K562 (cell line): ENCODE data around the gene ZBTB26. TPM values are rescaled to one million over a fixed set of nuclear protein-coding genes. Genes with fewer than 3 reads are reported as not detected.

ENCODE experiments used
- BRCA1 ChIP-seq, 2 experiments: fragments of 450-650 bp in 1 of 2; sonication (generic) in 1 of 2; formaldehyde crosslinking in 1 of 2; IDR thresholded peaks; 2 replicates each; pipeline versions ENCODE4 v1.5.0 to v1.6.1; 2017 to 2020; ENCODE audit warnings: mild to moderate bottlenecking in 1 of 2, missing genetic modification reagents in 1 of 2
- ETV6 ChIP-seq, 3 experiments: fragments of 150-350 bp in 1 of 3; sonication (generic) in 1 of 3; formaldehyde crosslinking in 1 of 3; IDR thresholded peaks; 2 replicates each; pipeline versions ENCODE4 v1.6.1 to v1.8.0; 2014 to 2022; ENCODE audit warnings: borderline replicate concordance in 2 of 3, low read depth in 2 of 3, antibody characterized with exemption in 1 of 3, low read length in 1 of 3, mild to moderate bottlenecking in 1 of 3, missing genetic modification reagents in 1 of 3
- EWSR1 ChIP-seq: fragments of 450-650 bp; IDR thresholded peaks from 2 replicates; pipeline ENCODE4 v1.6.1; 2018; ENCODE audit warnings: borderline replicate concordance, mild to moderate bottlenecking, low read depth, moderate library complexity; ENCODE audit not compliant: partially characterized antibody
- FOXJ2 ChIP-seq: fragments of 200-800 bp; sonication (Bioruptor generic); IDR thresholded peaks from 2 replicates; pipeline ENCODE4 v1.6.1; 2016; ENCODE audit warnings: missing genetic modification characterization, missing compliant biosample characterization
- HDGF ChIP-seq: fragments of 450-650 bp; IDR thresholded peaks from 2 replicates; pipeline ENCODE4 v1.6.1; 2016
- HNRNPUL1 ChIP-seq: fragments of 200-400 bp; formaldehyde crosslinking; IDR thresholded peaks from 2 replicates; pipeline ENCODE4 v1.6.1; 2017; ENCODE audit warnings: low read length
- LCOR ChIP-seq: sonication (generic); formaldehyde crosslinking; IDR thresholded peaks from 2 replicates; pipeline ENCODE4 v1.8.0; 2022; ENCODE audit warnings: mild to moderate bottlenecking, missing genetic modification reagents
- MYBL2 ChIP-seq, 2 experiments: fragments of 450-650 bp in 1 of 2; sonication (generic) in 1 of 2; formaldehyde crosslinking in 1 of 2; IDR thresholded peaks; 2 replicates each; pipeline versions ENCODE4 v1.6.1 to v1.8.1; 2017 to 2022; ENCODE audit warnings: borderline replicate concordance in 1 of 2, inconsistent platforms in 1 of 2, low read depth in 1 of 2, mild to moderate bottlenecking in 1 of 2, missing genetic modification reagents in 1 of 2, moderate library complexity in 1 of 2
- NBN ChIP-seq: fragments of 450-650 bp; IDR thresholded peaks from 2 replicates; pipeline ENCODE4 v1.6.1; 2016; ENCODE audit warnings: low read depth, mild to moderate bottlenecking
- NFIX ChIP-seq: fragments of 250-450 bp; sonication (Bioruptor Pico); IDR thresholded peaks from 2 replicates; pipeline ENCODE4 v1.4.0; 2020; ENCODE audit warnings: low read depth, mild to moderate bottlenecking, moderate library complexity
- PHTF2 ChIP-seq: fragments of 250-450 bp; sonication (Bioruptor Pico); IDR thresholded peaks from 2 replicates; pipeline ENCODE4 v1.5.0; 2021; ENCODE audit warnings: mild to moderate bottlenecking
- RBBP5 ChIP-seq: fragments of 200-600 bp; sonication (generic); IDR thresholded peaks from 2 replicates; pipeline ENCODE4 v1.6.1; 2012; ENCODE audit warnings: borderline replicate concordance, mild to moderate bottlenecking, low read length, control low read depth, inconsistent platforms; ENCODE audit not compliant: insufficient read depth, poor library complexity, severe bottlenecking
- RBM39 ChIP-seq: fragments of 200-400 bp; formaldehyde crosslinking; optimal IDR thresholded peaks from 2 replicates; pipeline ENCODE3; 2018; ENCODE audit warnings: low read depth, low read length
- TEAD1 ChIP-seq, 2 experiments: fragments of 450-650 bp in 1 of 2; sonication (generic) in 1 of 2; formaldehyde crosslinking; IDR thresholded peaks; 2 replicates each; pipeline versions ENCODE4 v1.4.0 to v1.8.0; 2020 to 2022; ENCODE audit warnings: mild to moderate bottlenecking in 2 of 2, missing genetic modification reagents in 1 of 2
- ZNF830 ChIP-seq: fragments of 250-450 bp; sonication (Bioruptor Pico); IDR thresholded peaks from 2 replicates; pipeline ENCODE4 v1.5.0; 2021; ENCODE audit warnings: mild to moderate bottlenecking
- polyA plus RNA-seq, 8 experiments: library from polyadenylated mRNA; depleted of rRNA in 4 of 8; stranded (reverse) in 5 of 8; unstranded in 3 of 8; fragments of >200 nt; fragmentation: Nextera tagmentation in 2 of 8; fragmentation: Illumina TruSeq in 1 of 8; extraction: Ambion mirVana in 2 of 8; extraction: Trizol in 1 of 8; gene quantifications; 2 replicates each; pipeline versions ENCODE4 v1.2.1 to v1.2.3, GENCODE V29; 2011 to 2014; ENCODE audit warnings: inconsistent platforms in 1 of 8, missing spikeins in 1 of 8
- total RNA-seq, 7 experiments: library from RNA; depleted of rRNA in 6 of 7; stranded (reverse); fragments of >200 nt in 6 of 7; fragmentation: Illumina TruSeq in 2 of 7; extraction: Trizol in 2 of 7; gene quantifications; 2 replicates each; pipeline versions ENCODE4 v1.2.1 to v1.2.3, GENCODE V29; 2011 to 2021; ENCODE audit warnings: low replicate concordance in 1 of 7
- TF ChIP-seq, protein P1 (sequence below): sonication (generic); formaldehyde crosslinking; IDR thresholded peaks from 2 replicates; pipeline ENCODE4 v1.8.0; 2022; ENCODE audit warnings: mild to moderate bottlenecking, missing genetic modification reagents
- TF ChIP-seq, protein P2 (sequence below): fragments of 200-800 bp; sonication (Bioruptor generic); IDR thresholded peaks from 2 replicates; pipeline ENCODE4 v1.6.1; 2016; ENCODE audit warnings: missing genetic modification characterization, missing compliant biosample characterization
- TF ChIP-seq, protein P3 (sequence below): sonication (generic); formaldehyde crosslinking; IDR thresholded peaks from 2 replicates; pipeline ENCODE4 v1.8.0; 2022; ENCODE audit warnings: missing genetic modification reagents, mild to moderate bottlenecking, moderate library complexity, borderline replicate concordance

ZBTB26 gene
- total and polyA plus RNA-seq, 9 of the 15 experiments (the other 6 are each of a cell fraction or from before 2014, with no cell fraction given): 2.4 to 20.7 (median 5.0) TPM

DNA sequence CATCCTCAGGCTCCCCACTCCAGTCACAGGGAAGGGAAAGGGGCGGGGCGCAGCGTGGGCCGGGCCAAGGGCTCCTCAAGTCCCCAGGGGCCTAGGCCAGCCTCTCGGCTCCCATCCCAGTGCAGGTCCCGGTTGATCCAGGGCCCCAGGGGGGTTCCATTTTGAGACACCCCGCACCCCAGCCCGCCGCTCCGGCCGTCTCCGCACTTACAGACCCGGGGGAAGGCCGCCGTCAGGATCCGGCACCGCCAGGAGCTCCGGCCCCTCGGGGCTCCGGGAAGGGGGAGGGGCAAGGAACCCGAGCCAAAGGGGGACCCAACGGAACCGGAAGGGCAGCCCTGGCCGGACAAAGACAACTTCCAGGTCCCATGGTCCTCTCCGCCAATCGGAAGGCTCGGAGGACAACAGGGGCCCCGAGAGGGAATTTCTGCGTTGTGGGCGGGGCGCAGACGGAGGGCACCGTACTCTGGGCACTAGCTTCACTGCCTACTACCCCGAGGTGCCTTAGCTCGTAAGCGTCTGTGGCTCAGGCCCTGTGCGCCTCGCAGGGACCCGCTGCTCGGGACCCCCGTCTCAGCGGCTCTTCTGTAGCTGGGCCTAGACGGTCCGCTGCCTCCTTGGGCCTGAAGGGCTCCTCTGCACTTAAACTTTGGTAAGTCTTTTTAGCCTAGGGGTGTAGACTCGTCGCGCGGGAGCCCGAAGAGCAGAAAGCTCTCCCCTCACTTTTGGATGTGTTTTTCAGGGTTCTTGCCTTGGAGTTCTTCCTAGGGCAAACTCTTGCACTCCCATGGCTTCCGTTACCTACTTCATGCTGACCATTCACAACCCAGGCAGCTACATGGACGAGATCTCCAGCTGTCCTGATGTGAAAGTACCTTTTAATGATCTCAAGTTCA is at the start of gene ZBTB26 (continued):
- no peak for TF ChIP-seq FOXJ2 (tag)
- no peak for TF ChIP-seq BRCA1 (IDR thresholded peaks at IDR 0.05)
- no peak for TF ChIP-seq BRCA1 (CRISPR knock-in tag; IDR thresholded peaks at IDR 0.05)
- TF ChIP-seq HDGF: no peak
- no peak for TF ChIP-seq ZNF830 (CRISPR knock-in tag)
- peak in 1 of 2 experiments; percentile 22; a peak in 1 of 4 replicates for TF ChIP-seq TEAD1 (CRISPR knock-in tag; IDR thresholded peaks at IDR 0.05)
- no peak for TF ChIP-seq NFIX (CRISPR knock-in tag)
- TF ChIP-seq PHTF2 (CRISPR knock-in tag): no peak
- TF ChIP-seq, protein P1, sequence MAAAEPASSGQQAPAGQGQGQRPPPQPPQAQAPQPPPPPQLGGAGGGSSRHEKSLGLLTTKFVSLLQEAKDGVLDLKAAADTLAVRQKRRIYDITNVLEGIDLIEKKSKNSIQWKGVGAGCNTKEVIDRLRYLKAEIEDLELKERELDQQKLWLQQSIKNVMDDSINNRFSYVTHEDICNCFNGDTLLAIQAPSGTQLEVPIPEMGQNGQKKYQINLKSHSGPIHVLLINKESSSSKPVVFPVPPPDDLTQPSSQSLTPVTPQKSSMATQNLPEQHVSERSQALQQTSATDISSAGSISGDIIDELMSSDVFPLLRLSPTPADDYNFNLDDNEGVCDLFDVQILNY: 0 out of 2 replicates have a peak, but pooled peaks have one; percentile 1
- TF ChIP-seq, protein P2, sequence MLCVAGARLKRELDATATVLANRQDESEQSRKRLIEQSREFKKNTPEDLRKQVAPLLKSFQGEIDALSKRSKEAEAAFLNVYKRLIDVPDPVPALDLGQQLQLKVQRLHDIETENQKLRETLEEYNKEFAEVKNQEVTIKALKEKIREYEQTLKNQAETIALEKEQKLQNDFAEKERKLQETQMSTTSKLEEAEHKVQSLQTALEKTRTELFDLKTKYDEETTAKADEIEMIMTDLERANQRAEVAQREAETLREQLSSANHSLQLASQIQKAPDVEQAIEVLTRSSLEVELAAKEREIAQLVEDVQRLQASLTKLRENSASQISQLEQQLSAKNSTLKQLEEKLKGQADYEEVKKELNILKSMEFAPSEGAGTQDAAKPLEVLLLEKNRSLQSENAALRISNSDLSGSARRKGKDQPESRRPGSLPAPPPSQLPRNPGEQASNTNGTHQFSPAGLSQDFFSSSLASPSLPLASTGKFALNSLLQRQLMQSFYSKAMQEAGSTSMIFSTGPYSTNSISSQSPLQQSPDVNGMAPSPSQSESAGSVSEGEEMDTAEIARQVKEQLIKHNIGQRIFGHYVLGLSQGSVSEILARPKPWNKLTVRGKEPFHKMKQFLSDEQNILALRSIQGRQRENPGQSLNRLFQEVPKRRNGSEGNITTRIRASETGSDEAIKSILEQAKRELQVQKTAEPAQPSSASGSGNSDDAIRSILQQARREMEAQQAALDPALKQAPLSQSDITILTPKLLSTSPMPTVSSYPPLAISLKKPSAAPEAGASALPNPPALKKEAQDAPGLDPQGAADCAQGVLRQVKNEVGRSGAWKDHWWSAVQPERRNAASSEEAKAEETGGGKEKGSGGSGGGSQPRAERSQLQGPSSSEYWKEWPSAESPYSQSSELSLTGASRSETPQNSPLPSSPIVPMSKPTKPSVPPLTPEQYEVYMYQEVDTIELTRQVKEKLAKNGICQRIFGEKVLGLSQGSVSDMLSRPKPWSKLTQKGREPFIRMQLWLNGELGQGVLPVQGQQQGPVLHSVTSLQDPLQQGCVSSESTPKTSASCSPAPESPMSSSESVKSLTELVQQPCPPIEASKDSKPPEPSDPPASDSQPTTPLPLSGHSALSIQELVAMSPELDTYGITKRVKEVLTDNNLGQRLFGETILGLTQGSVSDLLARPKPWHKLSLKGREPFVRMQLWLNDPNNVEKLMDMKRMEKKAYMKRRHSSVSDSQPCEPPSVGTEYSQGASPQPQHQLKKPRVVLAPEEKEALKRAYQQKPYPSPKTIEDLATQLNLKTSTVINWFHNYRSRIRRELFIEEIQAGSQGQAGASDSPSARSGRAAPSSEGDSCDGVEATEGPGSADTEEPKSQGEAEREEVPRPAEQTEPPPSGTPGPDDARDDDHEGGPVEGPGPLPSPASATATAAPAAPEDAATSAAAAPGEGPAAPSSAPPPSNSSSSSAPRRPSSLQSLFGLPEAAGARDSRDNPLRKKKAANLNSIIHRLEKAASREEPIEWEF (CRISPR knock-in tag): no peak
- TF ChIP-seq HNRNPUL1: no peak
- TF ChIP-seq MYBL2 (IDR thresholded peaks at IDR 0.05; ENCODE audit: low read depth): no peak
- TF ChIP-seq MYBL2 (CRISPR knock-in tag; IDR thresholded peaks at IDR 0.05; ENCODE audit: borderline replicate concordance): no peak
- peak; percentile 25; the same call in 1 of the 2 replicates for TF ChIP-seq NBN
- TF ChIP-seq RBBP5: peak; percentile 73
- no peak for TF ChIP-seq EWSR1
- no peak; the same call in 1 of the 2 replicates for TF ChIP-seq LCOR (CRISPR knock-in tag)
- no peak for TF ChIP-seq RBM39
- TF ChIP-seq ETV6 (IDR thresholded peaks at IDR 0.05; ENCODE audit: borderline replicate concordance in 1 of 2, low read depth in 2 of 2, low read length in 1 of 2): no peak
- TF ChIP-seq ETV6 (CRISPR knock-in tag; IDR thresholded peaks at IDR 0.05; ENCODE audit: borderline replicate concordance): no peak
- TF ChIP-seq, protein P3, sequence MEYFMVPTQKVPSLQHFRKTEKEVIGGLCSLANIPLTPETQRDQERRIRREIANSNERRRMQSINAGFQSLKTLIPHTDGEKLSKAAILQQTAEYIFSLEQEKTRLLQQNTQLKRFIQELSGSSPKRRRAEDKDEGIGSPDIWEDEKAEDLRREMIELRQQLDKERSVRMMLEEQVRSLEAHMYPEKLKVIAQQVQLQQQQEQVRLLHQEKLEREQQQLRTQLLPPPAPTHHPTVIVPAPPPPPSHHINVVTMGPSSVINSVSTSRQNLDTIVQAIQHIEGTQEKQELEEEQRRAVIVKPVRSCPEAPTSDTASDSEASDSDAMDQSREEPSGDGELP: peak; percentile 41; the same call in 1 of the 2 replicates
